Measurements from ENCODE around the gene VWCE.

VWCE gene

GRCh38 chr11:61295596-61295926, 445 bp upstream of the VWCE start:
- TF ChIP-seq EZH2 (optimal IDR thresholded peaks at IDR 0.05; ENCODE audit: low read depth, low read length) (no peak), CTCF (IDR thresholded peaks at IDR 0.05; ENCODE audit: low read length) (no peak), EZH2phosphoT487 (IDR thresholded peaks at IDR 0.05; ENCODE audit: low read length) (no peak)
- Histone ChIP-seq H3K4me3 (ENCODE audit: low read length) (no peak overlapping the region; the same call in 1 of the 2 replicates), H3K27ac (ENCODE audit: low read length) (no peak overlapping the region)

GRCh38 chr11:61293867-61294716, 1.0 kb downstream of the VWCE start:
- peak overlapping the region; percentile 96 for H3K4me2 ChIP-seq (ENCODE audit: low read depth, low read length)
- no peaks in the 10 kb centered on the region for H4K20me1 ChIP-seq (ENCODE audit: insufficient read depth, low read length)
- H3K4me3 ChIP-seq (ENCODE audit: low read length) = peak overlapping the region; percentile 55
- DNase-seq = peak; percentile 13
- no peaks in the 10 kb centered on the region; the same call in 1 of the 2 replicates for H3F3A ChIP-seq (ENCODE audit: insufficient read depth, low read length)
- peak overlapping the region; percentile 91 for H2AFZ ChIP-seq (ENCODE audit: low read length)
- no peaks in the 10 kb centered on the region for H3K4me1 ChIP-seq (ENCODE audit: low read length)
- H3K79me2 ChIP-seq (ENCODE audit: low read length) = no peaks in the 10 kb centered on the region
- no peaks in the 10 kb centered on the region for H3K9me3 ChIP-seq (replicated peaks; ENCODE audit: insufficient read depth, low read length)
- no peak overlapping the region for H3K27ac ChIP-seq (ENCODE audit: low read length)
- peak overlapping the region; percentile 42; the same call in 1 of the 2 replicates for H3K9ac ChIP-seq (ENCODE audit: low read length)
- H3K36me3 ChIP-seq (replicated peaks; ENCODE audit: insufficient read depth, low read length) = no peaks in the 10 kb centered on the region
- H3K9me2 ChIP-seq (replicated peaks; ENCODE audit: insufficient read depth, low read length) = no peaks in the 10 kb centered on the region
- H3K27me3 ChIP-seq (replicated peaks; ENCODE audit: insufficient read depth, low read length) = peaks cover 16% of the 10 kb centered on the region
- TF ChIP-seq EZH2phosphoT487 (IDR thresholded peaks at IDR 0.05; ENCODE audit: low read length) (no peak), EZH2 (optimal IDR thresholded peaks at IDR 0.05; ENCODE audit: low read depth, low read length) (no peak), CTCF (IDR thresholded peaks at IDR 0.05; ENCODE audit: low read length) (peak; percentile 9)

More at GRCh38 chr11:61295596-61295926, 445 bp upstream of the VWCE start:
- Histone ChIP-seq H3K4me1 (ENCODE audit: low read length) (no peaks in the 10 kb centered on the region), H3K9me2 (replicated peaks; ENCODE audit: insufficient read depth, low read length) (no peaks in the 10 kb centered on the region), H3F3A (ENCODE audit: insufficient read depth, low read length) (no peaks in the 10 kb centered on the region; the same call in 1 of the 2 replicates), H2AFZ (ENCODE audit: low read length) (no peak overlapping the region), H3K27me3 (replicated peaks; ENCODE audit: insufficient read depth, low read length) (peaks cover 16% of the 10 kb centered on the region), H3K79me2 (ENCODE audit: low read length) (no peaks in the 10 kb centered on the region), H3K4me2 (ENCODE audit: low read depth, low read length) (peak overlapping the region; percentile 96; the same call in 1 of the 2 replicates), H3K9me3 (replicated peaks; ENCODE audit: insufficient read depth, low read length) (no peaks in the 10 kb centered on the region), H4K20me1 (ENCODE audit: insufficient read depth, low read length) (no peaks in the 10 kb centered on the region), H3K36me3 (replicated peaks; ENCODE audit: insufficient read depth, low read length) (no peaks in the 10 kb centered on the region), H3K9ac (ENCODE audit: low read length) (no peak overlapping the region)
- DNase-seq = no peak

- Histone ChIP-seq H3K4me3 (ENCODE audit: low read length) (no peak overlapping the region), H3F3A (ENCODE audit: insufficient read depth, low read length) (no peaks in the 10 kb centered on the region), H3K9me2 (replicated peaks; ENCODE audit: insufficient read depth, low read length) (no peaks in the 10 kb centered on the region), H2AFZ (ENCODE audit: low read length) (no peak overlapping the region), H3K9me3 (replicated peaks; ENCODE audit: insufficient read depth, low read length) (no peaks in the 10 kb centered on the region), H3K4me2 (ENCODE audit: low read depth, low read length) (no peak overlapping the region), H3K36me3 (replicated peaks; ENCODE audit: insufficient read depth, low read length) (no peaks in the 10 kb centered on the region), H4K20me1 (ENCODE audit: insufficient read depth, low read length) (no peaks in the 10 kb centered on the region), H3K4me1 (ENCODE audit: low read length) (no peaks in the 10 kb centered on the region), H3K27ac (ENCODE audit: low read length) (no peak overlapping the region), H3K9ac (ENCODE audit: low read length) (no peak overlapping the region), H3K27me3 (replicated peaks; ENCODE audit: insufficient read depth, low read length) (peaks cover 16% of the 10 kb centered on the region), H3K79me2 (ENCODE audit: low read length) (no peaks in the 10 kb centered on the region)
- no peak for DNase-seq
- TF ChIP-seq EZH2phosphoT487 (IDR thresholded peaks at IDR 0.05; ENCODE audit: low read length) (no peak), CTCF (IDR thresholded peaks at IDR 0.05; ENCODE audit: low read length) (no peak), EZH2 (optimal IDR thresholded peaks at IDR 0.05; ENCODE audit: low read depth, low read length) (no peak)
These were observed 2.8 kb downstream of the VWCE start for GRCh38 chr11:61292356-61292755.

Data from MM.1S (cell line).